ENCODE measurements around the gene GRID1.

DNA sequence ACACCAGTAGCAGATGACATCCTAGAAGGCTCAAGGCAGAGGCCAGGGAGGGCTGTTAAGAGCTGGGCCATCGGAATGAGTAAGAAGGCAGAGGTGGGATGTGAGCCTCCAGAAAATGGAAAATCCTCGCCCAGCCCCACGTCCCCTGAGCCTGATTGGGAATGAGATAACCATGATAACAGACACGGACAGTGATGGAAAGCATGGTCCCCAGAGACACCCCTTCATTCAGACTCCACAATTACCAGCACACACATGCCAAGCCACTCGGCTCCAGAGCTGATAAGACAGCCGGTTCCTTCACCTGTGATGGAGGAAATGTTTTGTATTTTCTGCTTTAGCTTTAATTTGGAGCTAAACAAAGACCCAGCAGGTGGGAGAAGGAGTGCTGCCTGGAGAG lies 106.0 kb downstream of the GRID1 start:
- TF ChIP-seq POLR2A (IDR thresholded peaks at IDR 0.05) (no peak), EP300 (IDR thresholded peaks at IDR 0.05) (no peak), POLR2AphosphoS5 (IDR thresholded peaks at IDR 0.05) (no peak)
- TF ChIP-seq, protein P1, sequence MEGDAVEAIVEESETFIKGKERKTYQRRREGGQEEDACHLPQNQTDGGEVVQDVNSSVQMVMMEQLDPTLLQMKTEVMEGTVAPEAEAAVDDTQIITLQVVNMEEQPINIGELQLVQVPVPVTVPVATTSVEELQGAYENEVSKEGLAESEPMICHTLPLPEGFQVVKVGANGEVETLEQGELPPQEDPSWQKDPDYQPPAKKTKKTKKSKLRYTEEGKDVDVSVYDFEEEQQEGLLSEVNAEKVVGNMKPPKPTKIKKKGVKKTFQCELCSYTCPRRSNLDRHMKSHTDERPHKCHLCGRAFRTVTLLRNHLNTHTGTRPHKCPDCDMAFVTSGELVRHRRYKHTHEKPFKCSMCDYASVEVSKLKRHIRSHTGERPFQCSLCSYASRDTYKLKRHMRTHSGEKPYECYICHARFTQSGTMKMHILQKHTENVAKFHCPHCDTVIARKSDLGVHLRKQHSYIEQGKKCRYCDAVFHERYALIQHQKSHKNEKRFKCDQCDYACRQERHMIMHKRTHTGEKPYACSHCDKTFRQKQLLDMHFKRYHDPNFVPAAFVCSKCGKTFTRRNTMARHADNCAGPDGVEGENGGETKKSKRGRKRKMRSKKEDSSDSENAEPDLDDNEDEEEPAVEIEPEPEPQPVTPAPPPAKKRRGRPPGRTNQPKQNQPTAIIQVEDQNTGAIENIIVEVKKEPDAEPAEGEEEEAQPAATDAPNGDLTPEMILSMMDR (IDR thresholded peaks at IDR 0.05), result no peak
